HepG2 (cell line): ENCODE measurements around the gene AP3D1. TPM values are rescaled to one million over a fixed set of nuclear protein-coding genes. Genes with fewer than 3 reads are reported as not detected.
A peak's percentile ranks its signal among the peaks of the same experiment; 100 is the strongest.

Experiments used
- ATF3 ChIP-seq: sonication (generic); formaldehyde crosslinking; IDR thresholded peaks from 2 replicates; pipeline ENCODE4 v1.4.0; 2020; ENCODE audit warnings: missing genetic modification reagents
- CTCF ChIP-seq: sonication (generic); formaldehyde crosslinking; IDR thresholded peaks from 2 replicates; pipeline ENCODE4 v1.5.0; 2020; ENCODE audit warnings: mild to moderate bottlenecking, missing genetic modification reagents, moderate library complexity
- GRHL1 ChIP-seq: sonication (generic); formaldehyde crosslinking; conservative IDR thresholded peaks from 2 replicates; pipeline ENCODE4 v1.8.0; 2022; ENCODE audit warnings: missing genetic modification reagents
- HES4 ChIP-seq: sonication (generic); formaldehyde crosslinking; IDR thresholded peaks from 2 replicates; pipeline ENCODE4 v1.9.0; 2021; ENCODE audit warnings: mild to moderate bottlenecking, missing genetic modification reagents, borderline replicate concordance
- JUNB ChIP-seq: sonication (generic); formaldehyde crosslinking; IDR thresholded peaks from 2 replicates; pipeline ENCODE4 v1.8.0; 2022; ENCODE audit warnings: missing genetic modification reagents, mild to moderate bottlenecking, borderline replicate concordance
- MEIS2 ChIP-seq: sonication (generic); formaldehyde crosslinking; IDR thresholded peaks from 2 replicates; pipeline ENCODE4 v1.9.0; 2021; ENCODE audit warnings: mild to moderate bottlenecking, missing genetic modification reagents
- MLX ChIP-seq: IDR thresholded peaks from 2 replicates; pipeline ENCODE4 v1.6.1; 2016
- MYPOP ChIP-seq: sonication (generic); formaldehyde crosslinking; IDR thresholded peaks from 2 replicates; pipeline ENCODE4 v1.8.1; 2023; ENCODE audit warnings: mild to moderate bottlenecking, moderate library complexity, missing genetic modification reagents
- NRL ChIP-seq: sonication (generic); formaldehyde crosslinking; IDR thresholded peaks from 2 replicates; pipeline ENCODE4 v1.5.0; 2020; ENCODE audit warnings: missing genetic modification reagents, mild to moderate bottlenecking, moderate library complexity, borderline replicate concordance
- PRPF4 ChIP-seq: fragments of 200-400 bp; formaldehyde crosslinking; IDR thresholded peaks from 2 replicates; pipeline ENCODE4 v1.6.1; 2016; ENCODE audit warnings: low read length, low read depth; ENCODE audit not compliant: poor library complexity, severe bottlenecking
- PTBP1 ChIP-seq: fragments of 200-400 bp; formaldehyde crosslinking; IDR thresholded peaks from 2 replicates; pipeline ENCODE4 v1.6.1; 2018; ENCODE audit warnings: low read length, low read depth; ENCODE audit not compliant: poor library complexity, severe bottlenecking
- RBFOX2 ChIP-seq: fragments of 200-400 bp; formaldehyde crosslinking; IDR thresholded peaks from 2 replicates; pipeline ENCODE4 v1.6.1; 2017; ENCODE audit warnings: low read depth, mild to moderate bottlenecking, low read length
- RBM22 ChIP-seq: fragments of 200-400 bp; formaldehyde crosslinking; optimal IDR thresholded peaks from 2 replicates; pipeline ENCODE3; 2017; ENCODE audit warnings: mild to moderate bottlenecking, low read length, moderate library complexity
- SNAPC2 ChIP-seq: sonication (generic); formaldehyde crosslinking; IDR thresholded peaks from 2 replicates; pipeline ENCODE4 v1.8.1; 2022; ENCODE audit warnings: mild to moderate bottlenecking, missing genetic modification reagents
- SRSF9 ChIP-seq: fragments of 200-400 bp; formaldehyde crosslinking; IDR thresholded peaks from 2 replicates; pipeline ENCODE4 v1.6.1; 2018; ENCODE audit warnings: borderline replicate concordance, mild to moderate bottlenecking, low read depth, low read length; ENCODE audit not compliant: insufficient read depth, poor library complexity, severe bottlenecking
- ZBTB46 ChIP-seq: sonication (generic); formaldehyde crosslinking; IDR thresholded peaks from 2 replicates; pipeline ENCODE4 v1.4.0; 2020; ENCODE audit warnings: mild to moderate bottlenecking, missing genetic modification reagents, borderline replicate concordance
- ZC3H13 ChIP-seq: sonication (generic); formaldehyde crosslinking; IDR thresholded peaks from 2 replicates; pipeline ENCODE4 v1.8.1; 2023; ENCODE audit warnings: mild to moderate bottlenecking, missing genetic modification reagents, moderate library complexity
- ZNF296 ChIP-seq: sonication (generic); formaldehyde crosslinking; conservative IDR thresholded peaks from 2 replicates; pipeline ENCODE4 v1.5.0; 2020; ENCODE audit warnings: mild to moderate bottlenecking, missing genetic modification reagents
- ZNF343 ChIP-seq: sonication (generic); formaldehyde crosslinking; IDR thresholded peaks from 2 replicates; pipeline ENCODE4 v1.4.0; 2020; ENCODE audit warnings: mild to moderate bottlenecking, missing genetic modification reagents
- ZNF576 ChIP-seq: sonication (generic); formaldehyde crosslinking; IDR thresholded peaks from 2 replicates; pipeline ENCODE4 v1.4.0; 2020; ENCODE audit warnings: mild to moderate bottlenecking, missing genetic modification reagents
- polyA plus RNA-seq, 8 experiments: library from polyadenylated mRNA; depleted of rRNA in 3 of 8; stranded (reverse) in 7 of 8; unstranded in 1 of 8; fragments of >200 nt; fragmentation: Illumina TruSeq in 4 of 8; extraction: Trizol in 4 of 8; gene quantifications; 2 replicates each; pipeline versions ENCODE4 v1.2.1 to v1.2.3, GENCODE V29; 2011 to 2016; ENCODE audit warnings: low read depth in 4 of 8, missing spikeins in 1 of 8, mixed read lengths in 1 of 8; ENCODE audit not compliant: insufficient read depth in 1 of 8
- total RNA-seq, 5 experiments: library from RNA; depleted of rRNA; stranded (reverse); fragments of >200 nt; fragmentation: Illumina TruSeq; extraction: Trizol; gene quantifications; 2 replicates each; pipeline ENCODE4 v1.2.3, GENCODE V29; 2016; ENCODE audit warnings: low read depth in 1 of 5

The AP3D1 gene
- total and polyA plus RNA-seq, 2 of the 13 experiments (the other 11 are each of a cell fraction or from before 2014, with no cell fraction given): 68.0 to 82.6 TPM

- peak; percentile 90 for TF ChIP-seq CTCF (CRISPR knock-in tag)
- TF ChIP-seq ZNF343 (CRISPR knock-in tag): peak; percentile 64; the same call in 1 of the 2 replicates
- TF ChIP-seq SNAPC2 (CRISPR knock-in tag): no peak
- TF ChIP-seq RBFOX2: 0 out of 2 replicates have a peak, but pooled peaks have one; percentile 29
- no peak for TF ChIP-seq PTBP1
- no peak for TF ChIP-seq NRL (CRISPR knock-in tag)
- no peak for TF ChIP-seq GRHL1 (CRISPR knock-in tag)
- no peak for TF ChIP-seq ZBTB46 (CRISPR knock-in tag)
- no peak for TF ChIP-seq JUNB
- no peak for TF ChIP-seq PRPF4
- TF ChIP-seq ZNF576 (CRISPR knock-in tag): 0 out of 2 replicates have a peak, but pooled peaks have one; percentile 76
- no peak for TF ChIP-seq ZNF296 (CRISPR knock-in tag)
- TF ChIP-seq HES4 (CRISPR knock-in tag): no peak
- TF ChIP-seq ZC3H13 (CRISPR knock-in tag): no peak
- TF ChIP-seq MYPOP (CRISPR knock-in tag): no peak
- no peak for TF ChIP-seq MLX (CRISPR knock-in tag)
- peak; percentile 25; the same call in 1 of the 2 replicates for TF ChIP-seq MEIS2 (CRISPR knock-in tag)
- no peak for TF ChIP-seq RBM22
- no peak; the same call in 1 of the 2 replicates for TF ChIP-seq ATF3
- TF ChIP-seq SRSF9: no peak
Measured at GRCh38 chr19:2171349-2172145, 20.2 kb upstream of the AP3D1 start (continued).
